Measurements from ENCODE around the gene KLRC2.
"Not testable (repeated sequence)": the region's sequence is repeated elsewhere in the genome, so short reads cannot be mapped to it uniquely, and the experiment has no call there.

KLRC2 gene

DNA sequence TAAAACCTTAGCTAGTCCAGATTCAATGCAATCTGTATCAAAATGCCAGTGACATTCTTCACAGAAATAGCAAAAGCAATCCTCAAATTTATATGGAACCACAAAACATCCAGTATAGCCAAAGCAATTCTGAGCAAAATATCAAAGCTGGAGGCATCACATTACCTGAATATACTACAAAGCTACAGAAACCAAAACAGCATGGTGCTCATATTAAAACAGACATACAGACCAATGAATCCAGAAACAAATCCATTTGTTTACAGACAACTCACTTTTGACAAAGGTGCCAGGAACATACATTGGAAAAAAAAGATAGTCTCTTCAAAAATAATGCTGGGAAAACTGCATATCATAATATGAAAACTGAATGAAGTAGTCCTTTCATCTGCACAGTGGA lies 31.0 kb downstream of the KLRC2 start:
- no peak for DNase-seq

DNA sequence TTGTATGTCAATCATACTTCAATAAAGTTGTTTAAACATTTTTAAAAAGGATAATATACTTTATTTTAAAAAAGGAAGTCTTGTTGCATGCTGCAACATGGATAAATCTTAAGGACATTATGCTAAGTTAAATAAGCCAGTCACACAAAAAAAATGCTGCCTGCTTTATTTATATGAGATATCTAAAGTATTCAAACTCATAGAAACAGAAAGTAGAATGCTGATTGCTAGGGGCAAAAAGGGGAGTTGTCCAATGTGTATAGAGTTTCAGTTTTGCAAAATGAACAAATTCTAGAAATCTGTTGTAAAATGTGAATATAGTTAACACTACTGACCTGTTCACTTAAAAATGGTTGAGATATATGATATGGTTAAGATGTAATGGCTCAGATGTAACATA lies 35.0 kb downstream of the KLRC2 start:
- DNase-seq = no peak

DNA sequence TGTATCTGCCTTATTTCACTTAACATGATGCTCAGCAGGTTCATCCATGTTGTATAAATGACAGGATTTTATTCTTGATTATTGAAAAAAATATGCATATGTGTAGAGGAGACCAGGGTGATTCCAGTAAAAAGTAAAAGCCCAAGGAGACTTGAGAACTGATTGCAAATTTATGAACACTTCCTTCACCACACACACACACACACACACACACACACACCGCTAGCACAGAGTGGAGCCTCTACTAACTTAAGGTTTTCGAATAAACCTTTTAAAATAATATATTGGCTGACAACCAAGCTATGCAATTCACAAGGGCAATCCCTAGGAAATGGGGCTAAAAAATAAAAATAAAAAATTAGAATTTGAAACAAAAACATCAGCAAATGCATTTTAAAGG lies 37.6 kb downstream of the KLRC2 start:
- no peak for DNase-seq

- no peak for DNase-seq
These were observed 38.5 kb downstream of the KLRC2 start for GRCh38 chr12:10397296-10397695.

DNA sequence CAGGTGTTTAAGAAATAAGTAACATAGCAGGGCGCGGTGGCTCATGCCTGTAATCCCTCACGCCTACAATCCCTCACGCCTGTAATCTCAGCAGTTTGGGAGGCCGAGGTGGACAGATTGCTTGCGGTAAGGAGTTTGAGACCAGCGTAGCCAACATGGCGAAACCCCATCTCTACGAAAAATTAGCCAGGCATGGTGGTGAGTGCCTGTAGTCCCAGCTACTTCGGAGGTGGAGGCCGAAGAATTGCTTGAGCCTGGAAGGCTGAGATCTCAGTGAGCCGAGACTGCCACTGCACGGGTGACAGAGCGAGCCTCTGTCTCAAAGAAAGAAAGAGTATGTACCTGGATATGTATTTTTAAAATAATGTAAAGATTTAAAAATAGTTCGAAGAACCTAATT lies 39.6 kb downstream of the KLRC2 start:
- DNase-seq = not testable (repeated sequence)

DNA sequence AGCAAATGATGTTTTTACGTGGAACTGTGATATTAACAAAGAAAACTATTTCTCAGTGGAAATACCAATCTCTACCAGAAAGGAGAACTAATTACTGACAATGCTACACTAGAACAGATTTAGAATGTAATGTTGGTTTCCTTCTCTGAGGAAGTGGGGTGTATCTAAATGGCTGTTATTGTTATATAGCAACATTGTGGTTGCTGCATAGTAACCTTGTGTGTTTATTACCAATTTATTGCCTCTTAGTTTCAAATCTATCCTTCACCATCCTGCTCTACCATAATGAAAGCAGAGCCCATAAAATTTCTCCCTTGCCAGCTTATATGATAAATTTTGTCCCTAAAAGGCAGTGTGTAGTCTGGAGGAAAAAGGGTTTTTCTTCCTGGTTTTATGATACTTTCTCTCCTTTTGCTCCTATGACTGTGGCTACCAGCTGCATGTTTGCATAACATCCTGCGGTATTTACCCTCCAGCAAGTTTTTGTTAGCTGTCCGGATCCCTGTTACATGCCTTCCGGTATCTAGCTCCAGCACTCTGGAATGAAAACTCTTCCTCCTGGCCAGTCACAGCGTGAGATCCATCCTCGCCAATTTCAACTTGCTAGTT lies 40.3 kb downstream of the KLRC2 start:
- no peak for DNase-seq

DNA sequence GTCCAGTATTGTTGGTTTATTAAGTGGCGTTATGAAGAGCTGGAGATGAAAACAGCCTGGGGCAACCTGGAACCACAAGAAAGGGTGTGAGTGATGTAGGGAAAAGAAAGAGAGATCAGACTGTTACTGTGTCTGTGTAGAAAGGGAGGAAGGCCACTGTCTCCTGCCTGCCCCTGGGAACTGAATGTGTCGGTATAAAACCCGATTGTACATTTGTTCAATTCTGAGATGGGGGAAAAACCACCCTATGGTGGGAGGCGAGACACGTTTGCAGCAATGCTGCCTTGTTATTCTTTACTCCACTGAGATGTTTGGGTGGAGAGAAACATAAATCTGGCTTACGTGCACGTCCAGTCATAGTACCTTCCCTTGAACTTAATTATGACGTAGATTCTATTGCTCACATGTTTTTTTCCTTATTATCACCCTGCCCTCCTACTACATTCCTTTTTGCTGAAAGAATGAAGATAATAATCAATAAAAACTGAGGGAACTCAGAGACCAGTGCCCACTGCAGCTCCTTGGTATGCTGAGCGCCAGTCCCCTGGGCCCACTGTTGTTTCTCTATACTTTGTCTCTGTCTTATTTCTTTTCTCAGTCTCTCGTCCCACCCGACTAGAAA lies 41.2 kb downstream of the KLRC2 start:
- not testable (repeated sequence) for DNase-seq

DNA sequence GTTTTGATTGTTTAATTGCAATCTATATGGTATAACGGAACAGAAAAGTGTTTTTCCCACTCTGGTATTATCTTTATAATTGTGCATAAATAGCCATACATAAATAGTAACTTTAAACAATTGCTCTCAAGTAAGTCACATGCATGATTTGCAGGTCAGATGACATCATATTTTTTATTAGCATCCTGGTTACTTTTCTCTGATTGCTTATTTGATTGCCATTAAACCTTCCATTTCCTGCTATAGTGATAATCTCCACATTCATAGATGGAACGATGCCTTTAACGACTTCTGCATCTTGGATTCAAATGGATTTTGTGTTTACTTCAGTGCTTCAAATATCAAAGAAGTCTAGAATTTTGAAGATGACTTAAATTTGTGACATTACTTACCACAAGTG lies 42.5 kb downstream of the KLRC2 start:
- no peak for DNase-seq

DNA sequence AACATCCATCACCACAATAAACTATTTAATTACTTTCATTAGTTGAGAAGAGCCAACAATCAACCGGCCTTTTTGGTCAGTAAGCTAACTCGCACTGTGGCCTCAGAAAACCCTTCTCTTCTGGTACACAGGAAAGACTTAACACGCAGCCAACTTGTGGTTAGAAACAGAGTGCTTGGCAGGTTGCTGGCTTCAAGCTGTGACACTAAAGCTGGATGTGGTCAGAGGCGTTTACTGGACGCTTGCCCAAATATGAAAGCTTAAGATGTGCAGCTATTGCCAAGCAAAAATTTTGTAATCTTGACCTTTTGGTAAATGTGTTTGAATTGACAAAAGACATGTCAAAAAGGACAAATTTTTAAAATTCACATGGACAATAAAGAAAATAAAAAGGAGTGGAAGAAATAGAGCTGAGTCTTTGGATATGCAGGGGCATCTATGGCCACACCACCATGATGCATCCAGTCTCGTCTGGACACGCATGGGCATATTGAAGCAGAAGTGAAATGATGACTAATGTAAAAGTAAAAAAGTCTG lies 43.3 kb downstream of the KLRC2 start:
- no peak for DNase-seq

- not testable (repeated sequence) for DNase-seq
These were observed 44.8 kb downstream of the KLRC2 start for GRCh38 chr12:10390991-10391390.

DNA sequence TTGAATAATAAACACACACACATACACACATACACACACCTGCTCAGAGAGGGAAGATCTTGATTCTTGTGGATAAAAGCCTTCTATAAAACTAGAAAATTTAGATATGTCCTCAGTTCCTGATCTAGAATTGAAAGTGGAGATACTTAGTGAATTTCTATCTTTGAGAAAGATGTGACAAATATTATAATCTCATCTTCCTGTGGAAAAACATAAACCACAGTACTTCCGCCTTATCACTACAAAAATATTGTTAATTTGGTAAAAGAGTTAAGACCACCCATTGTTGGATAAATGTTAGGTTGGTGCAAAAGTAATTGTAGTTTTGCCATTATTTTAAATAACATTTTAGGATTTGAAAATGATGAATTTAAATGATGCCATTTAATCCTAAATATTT lies 45.9 kb downstream of the KLRC2 start, which contains the start of gene KLRK1:
TSS of gene KLRK1 (minus strand) at position 138 of the 400 bp plus-strand sequence. CDS start 1,231 bp downstream, outside the sequence.
- DNase-seq = no peak

DNA sequence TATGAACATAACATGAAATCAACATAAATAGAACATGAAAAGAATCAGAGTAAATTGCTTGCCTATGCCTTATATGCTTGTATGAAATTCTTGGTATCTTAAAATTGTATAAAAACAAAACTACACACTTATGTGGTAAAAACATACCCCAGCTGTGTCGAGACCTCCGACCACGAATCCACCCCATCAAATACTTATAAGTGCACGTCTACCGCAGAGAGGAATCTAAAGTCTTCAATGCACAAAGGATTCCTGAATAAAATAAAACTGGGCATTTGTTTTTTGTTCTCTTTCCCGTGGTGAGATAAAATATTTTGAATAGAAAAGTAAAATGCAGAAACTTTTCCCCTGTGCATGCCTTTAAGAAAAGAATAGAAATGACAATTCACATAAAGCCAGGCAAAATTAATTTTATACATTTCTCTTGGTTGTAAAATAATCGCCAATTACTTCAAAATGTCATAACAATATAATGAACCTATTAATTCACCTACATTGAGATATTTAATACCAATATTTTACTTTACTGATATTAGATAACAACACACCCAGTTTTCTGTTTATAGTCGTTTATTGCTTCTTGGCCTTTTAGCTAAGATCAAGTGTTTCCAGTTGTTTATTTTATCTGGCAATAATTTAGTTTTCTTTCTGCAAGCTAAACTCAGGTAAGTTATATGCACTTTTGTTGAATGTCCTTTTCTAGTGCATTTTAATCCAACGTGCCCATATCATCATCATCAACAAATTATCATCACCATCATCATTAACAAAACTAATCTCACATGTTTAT lies 47.0 kb downstream of the KLRC2 start:
- no peak for DNase-seq

GRCh38 chr12:10387498-10387897 lies 48.3 kb downstream of the KLRC2 start:
- DNase-seq = not testable (repeated sequence)

DNA sequence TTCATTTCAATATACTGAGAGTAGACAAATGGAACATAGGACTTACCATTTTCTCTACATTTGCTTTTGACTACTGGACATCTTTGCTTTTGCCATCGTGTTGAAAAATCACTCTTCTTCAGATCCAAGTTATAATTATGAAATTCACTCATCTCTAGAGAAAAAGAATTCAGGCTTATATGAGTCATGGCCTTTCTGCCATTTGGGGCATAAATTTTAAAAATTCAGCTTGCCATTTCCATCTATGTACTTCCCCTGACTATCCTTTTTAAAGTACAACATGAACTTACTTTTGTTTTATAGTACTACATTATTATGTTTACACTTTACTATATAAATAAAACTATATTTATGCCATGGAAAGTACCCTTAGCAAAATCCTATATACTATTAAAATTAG lies 49.0 kb downstream of the KLRC2 start:
- DNase-seq = no peak

- no peak for DNase-seq
These were observed 50.6 kb downstream of the KLRC2 start for GRCh38 chr12:10385166-10385613.

- no peak for DNase-seq
These were observed 51.6 kb downstream of the KLRC2 start for GRCh38 chr12:10384191-10384590.

DNA sequence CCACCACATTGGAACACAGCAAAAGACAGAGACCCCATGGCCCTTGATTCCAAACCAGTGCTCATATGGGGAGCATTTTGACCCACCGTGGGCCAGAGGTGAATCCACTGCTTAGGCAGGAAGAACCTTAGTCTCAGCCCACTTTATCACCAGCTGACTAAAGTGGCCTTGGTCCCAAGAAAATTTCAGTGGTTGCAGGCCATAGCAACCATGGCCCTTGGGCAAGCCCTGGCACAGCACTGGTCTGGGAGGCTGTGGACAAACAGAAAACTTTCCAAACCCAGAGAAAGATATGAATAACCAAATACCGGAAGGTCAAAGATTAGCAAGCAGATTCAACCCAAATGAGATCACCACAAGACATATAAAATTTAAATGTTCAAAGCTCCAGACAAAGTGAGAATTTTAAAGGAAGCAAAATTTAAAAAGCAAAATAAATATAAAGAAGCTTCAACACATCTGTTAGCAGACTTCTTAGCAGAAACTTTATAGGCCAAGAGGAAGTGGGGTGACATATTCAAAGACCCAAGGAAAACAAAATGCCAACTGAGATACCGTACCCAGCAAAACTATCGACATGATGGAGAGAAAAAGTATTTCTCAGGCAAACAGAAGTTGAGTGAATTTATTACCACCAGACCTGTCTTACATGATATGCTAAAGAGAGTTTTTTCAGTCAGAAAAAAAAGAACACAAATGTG lies 53.7 kb downstream of the KLRC2 start:
- no peak for DNase-seq
